ENCODE measurements around the gene KCNQ2.
A peak's percentile ranks its signal among the peaks of the same experiment; 100 is the strongest.

KCNQ2 gene

DNA sequence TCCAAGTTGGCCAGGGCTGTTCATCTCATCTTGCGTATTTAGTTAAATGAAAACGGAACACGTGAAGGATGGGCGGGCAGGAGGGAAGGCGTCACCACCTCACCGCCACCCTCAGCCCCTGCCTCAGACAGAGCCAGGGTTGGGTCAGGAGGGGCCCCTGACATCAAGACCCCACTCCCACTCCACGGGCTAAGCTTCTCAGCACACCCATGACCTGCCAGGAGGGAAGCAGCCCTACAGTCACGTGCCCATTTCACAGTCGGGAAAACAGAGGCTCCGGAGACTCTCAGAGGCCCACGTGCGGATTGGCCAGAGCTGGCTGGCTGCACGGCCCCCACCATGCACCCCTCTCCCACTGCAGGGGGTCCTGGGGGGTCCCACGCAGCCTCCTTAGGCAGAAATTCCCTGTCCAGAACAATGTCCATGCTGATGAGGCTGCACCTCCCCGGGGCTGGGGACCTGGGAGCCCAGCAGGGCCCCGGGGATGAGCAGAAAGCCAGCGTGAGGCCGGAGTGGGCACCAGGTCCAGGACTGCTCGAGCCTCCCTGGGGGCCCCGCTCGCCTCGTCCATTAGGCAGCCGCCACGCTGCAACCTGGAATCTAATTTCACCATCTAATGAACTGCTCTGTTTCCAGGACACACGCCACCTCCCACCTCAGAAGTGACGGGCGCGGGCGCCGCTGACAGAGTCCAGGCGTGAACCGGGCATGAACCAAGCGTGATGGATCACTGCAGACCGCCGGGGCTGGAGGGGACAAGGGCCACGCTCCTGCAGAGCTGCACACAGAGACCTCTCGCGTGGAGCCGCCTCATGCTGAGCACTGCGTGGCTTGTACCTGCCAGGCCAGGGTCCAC, 15.8 kb downstream of the KCNQ2 start (continued):
- TF ChIP-seq, protein P1, sequence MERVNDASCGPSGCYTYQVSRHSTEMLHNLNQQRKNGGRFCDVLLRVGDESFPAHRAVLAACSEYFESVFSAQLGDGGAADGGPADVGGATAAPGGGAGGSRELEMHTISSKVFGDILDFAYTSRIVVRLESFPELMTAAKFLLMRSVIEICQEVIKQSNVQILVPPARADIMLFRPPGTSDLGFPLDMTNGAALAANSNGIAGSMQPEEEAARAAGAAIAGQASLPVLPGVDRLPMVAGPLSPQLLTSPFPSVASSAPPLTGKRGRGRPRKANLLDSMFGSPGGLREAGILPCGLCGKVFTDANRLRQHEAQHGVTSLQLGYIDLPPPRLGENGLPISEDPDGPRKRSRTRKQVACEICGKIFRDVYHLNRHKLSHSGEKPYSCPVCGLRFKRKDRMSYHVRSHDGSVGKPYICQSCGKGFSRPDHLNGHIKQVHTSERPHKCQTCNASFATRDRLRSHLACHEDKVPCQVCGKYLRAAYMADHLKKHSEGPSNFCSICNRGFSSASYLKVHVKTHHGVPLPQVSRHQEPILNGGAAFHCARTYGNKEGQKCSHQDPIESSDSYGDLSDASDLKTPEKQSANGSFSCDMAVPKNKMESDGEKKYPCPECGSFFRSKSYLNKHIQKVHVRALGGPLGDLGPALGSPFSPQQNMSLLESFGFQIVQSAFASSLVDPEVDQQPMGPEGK (CRISPR knock-in tag; IDR thresholded peaks at IDR 0.05; ENCODE audit: borderline replicate concordance): no peak
- TF ChIP-seq ZFP30 (CRISPR knock-in tag; IDR thresholded peaks at IDR 0.05): no peak
- no peak for TF ChIP-seq PPARA (CRISPR knock-in tag; IDR thresholded peaks at IDR 0.05; ENCODE audit: borderline replicate concordance)
- no peak for TF ChIP-seq BACH2 (CRISPR knock-in tag; IDR thresholded peaks at IDR 0.05; ENCODE audit: borderline replicate concordance)
- peak; percentile 65; the same call in 1 of the 2 replicates for TF ChIP-seq ZNF565 (CRISPR knock-in tag; conservative IDR thresholded peaks at IDR 0.05; ENCODE audit: low read depth)
- no peak for TF ChIP-seq SNAI2 (CRISPR knock-in tag; IDR thresholded peaks at IDR 0.05)
- TF ChIP-seq TOX (CRISPR knock-in tag; IDR thresholded peaks at IDR 0.05; ENCODE audit: borderline replicate concordance): no peak

DNA sequence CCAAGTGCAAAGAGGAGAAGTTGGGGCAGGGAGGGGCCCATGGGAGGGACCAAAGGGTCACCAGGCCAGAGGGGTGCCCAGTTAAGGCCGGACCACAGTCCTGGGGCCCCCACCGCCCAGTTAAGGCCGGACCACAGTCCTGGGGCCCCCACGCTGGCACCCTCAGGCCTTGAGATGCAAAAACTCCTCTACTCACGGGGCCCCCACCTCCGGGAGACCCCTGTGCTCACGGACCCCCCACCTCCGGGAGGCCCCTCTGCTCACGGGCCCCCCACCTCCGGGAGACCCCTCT, 16.9 kb downstream of the KCNQ2 start:
- no peak for ATAC-seq
- no peak for TF ChIP-seq ISL1 (CRISPR knock-in tag; IDR thresholded peaks at IDR 0.05)
- no peak for TF ChIP-seq ZFP30 (CRISPR knock-in tag; IDR thresholded peaks at IDR 0.05)
- no peak for TF ChIP-seq PPARA (CRISPR knock-in tag; IDR thresholded peaks at IDR 0.05; ENCODE audit: borderline replicate concordance)
- no peak for TF ChIP-seq ZNF70 (CRISPR knock-in tag; IDR thresholded peaks at IDR 0.05)
- TF ChIP-seq SNAI2 (CRISPR knock-in tag; IDR thresholded peaks at IDR 0.05): no peak
- TF ChIP-seq, protein P2, sequence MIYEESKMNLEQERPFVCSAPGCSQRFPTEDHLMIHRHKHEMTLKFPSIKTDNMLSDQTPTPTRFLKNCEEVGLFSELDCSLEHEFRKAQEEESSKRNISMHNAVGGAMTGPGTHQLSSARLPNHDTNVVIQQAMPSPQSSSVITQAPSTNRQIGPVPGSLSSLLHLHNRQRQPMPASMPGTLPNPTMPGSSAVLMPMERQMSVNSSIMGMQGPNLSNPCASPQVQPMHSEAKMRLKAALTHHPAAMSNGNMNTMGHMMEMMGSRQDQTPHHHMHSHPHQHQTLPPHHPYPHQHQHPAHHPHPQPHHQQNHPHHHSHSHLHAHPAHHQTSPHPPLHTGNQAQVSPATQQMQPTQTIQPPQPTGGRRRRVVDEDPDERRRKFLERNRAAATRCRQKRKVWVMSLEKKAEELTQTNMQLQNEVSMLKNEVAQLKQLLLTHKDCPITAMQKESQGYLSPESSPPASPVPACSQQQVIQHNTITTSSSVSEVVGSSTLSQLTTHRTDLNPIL (CRISPR knock-in tag; IDR thresholded peaks at IDR 0.05; ENCODE audit: low read depth): no peak
- TF ChIP-seq, protein P3, sequence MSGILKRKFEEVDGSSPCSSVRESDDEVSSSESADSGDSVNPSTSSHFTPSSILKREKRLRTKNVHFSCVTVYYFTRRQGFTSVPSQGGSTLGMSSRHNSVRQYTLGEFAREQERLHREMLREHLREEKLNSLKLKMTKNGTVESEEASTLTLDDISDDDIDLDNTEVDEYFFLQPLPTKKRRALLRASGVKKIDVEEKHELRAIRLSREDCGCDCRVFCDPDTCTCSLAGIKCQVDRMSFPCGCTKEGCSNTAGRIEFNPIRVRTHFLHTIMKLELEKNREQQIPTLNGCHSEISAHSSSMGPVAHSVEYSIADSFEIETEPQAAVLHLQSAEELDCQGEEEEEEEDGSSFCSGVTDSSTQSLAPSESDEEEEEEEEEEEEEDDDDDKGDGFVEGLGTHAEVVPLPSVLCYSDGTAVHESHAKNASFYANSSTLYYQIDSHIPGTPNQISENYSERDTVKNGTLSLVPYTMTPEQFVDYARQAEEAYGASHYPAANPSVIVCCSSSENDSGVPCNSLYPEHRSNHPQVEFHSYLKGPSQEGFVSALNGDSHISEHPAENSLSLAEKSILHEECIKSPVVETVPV (CRISPR knock-in tag; IDR thresholded peaks at IDR 0.05): no peak
- no peak for TF ChIP-seq TCF4 (CRISPR knock-in tag; IDR thresholded peaks at IDR 0.05; ENCODE audit: borderline replicate concordance)
- TF ChIP-seq RARB (CRISPR knock-in tag; IDR thresholded peaks at IDR 0.05): no peak
- TF ChIP-seq ZNF8 (CRISPR knock-in tag; IDR thresholded peaks at IDR 0.05): no peak
- TF ChIP-seq, protein P1 (CRISPR knock-in tag; IDR thresholded peaks at IDR 0.05; ENCODE audit: borderline replicate concordance): no peak
- no peak for TF ChIP-seq OSR1 (CRISPR knock-in tag; IDR thresholded peaks at IDR 0.05)
- TF ChIP-seq GLIS3 (CRISPR knock-in tag; IDR thresholded peaks at IDR 0.05): no peak
- TF ChIP-seq, protein P4, sequence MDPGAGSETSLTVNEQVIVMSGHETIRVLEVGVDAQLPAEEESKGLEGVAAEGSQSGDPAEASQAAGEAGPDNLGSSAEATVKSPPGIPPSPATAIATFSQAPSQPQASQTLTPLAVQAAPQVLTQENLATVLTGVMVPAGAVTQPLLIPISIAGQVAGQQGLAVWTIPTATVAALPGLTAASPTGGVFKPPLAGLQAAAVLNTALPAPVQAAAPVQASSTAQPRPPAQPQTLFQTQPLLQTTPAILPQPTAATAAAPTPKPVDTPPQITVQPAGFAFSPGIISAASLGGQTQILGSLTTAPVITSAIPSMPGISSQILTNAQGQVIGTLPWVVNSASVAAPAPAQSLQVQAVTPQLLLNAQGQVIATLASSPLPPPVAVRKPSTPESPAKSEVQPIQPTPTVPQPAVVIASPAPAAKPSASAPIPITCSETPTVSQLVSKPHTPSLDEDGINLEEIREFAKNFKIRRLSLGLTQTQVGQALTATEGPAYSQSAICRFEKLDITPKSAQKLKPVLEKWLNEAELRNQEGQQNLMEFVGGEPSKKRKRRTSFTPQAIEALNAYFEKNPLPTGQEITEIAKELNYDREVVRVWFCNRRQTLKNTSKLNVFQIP (CRISPR knock-in tag; IDR thresholded peaks at IDR 0.05; ENCODE audit: borderline replicate concordance, low read depth): no peak
- TF ChIP-seq ESRRG (CRISPR knock-in tag; IDR thresholded peaks at IDR 0.05): no peak
- TF ChIP-seq ARNTL (CRISPR knock-in tag; IDR thresholded peaks at IDR 0.05; ENCODE audit: borderline replicate concordance, low read depth): no peak
- no peak for TF ChIP-seq CSDC2 (CRISPR knock-in tag; IDR thresholded peaks at IDR 0.05)

DNA sequence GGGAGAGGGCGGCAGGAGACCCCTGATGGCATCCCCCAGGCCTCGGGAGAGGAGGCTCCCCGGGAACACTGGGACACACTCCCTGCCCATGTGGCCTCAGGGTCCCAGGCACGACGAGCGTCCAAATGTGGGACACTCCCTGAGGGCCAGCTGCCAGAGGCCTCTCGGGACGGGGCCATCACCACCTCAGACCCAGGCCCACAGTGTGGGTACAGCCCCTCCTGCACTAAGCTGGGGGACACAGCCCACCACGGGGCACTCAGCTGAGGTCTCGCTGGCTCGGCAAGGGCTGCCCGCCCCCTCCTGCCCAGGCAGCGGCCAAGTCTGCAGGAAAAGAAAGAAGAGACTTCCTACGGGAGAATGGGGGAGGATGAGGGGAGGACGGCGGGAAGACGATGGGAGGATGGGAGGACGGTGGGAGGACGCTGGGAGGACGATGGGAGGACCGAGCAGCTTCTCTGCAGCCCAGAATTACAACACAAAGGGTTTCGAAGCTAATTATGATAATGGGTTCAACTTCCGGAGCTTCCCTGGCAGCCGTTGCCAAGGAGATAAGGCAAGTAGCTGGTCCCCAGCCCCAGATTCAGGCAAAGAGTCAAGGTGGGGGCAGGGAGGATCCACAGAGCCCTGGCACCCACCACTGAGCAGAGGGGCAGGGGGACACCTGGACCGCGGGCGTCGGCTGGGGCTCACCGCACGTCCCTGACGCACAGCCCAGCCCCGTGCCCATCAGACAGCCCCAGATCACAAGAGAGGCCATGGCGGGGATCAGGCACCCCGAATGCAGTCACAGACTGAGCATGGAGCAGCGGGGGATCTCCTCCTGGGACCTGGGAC, 17.5 kb downstream of the KCNQ2 start:
- ATAC-seq: no peak
- TF ChIP-seq RARB (CRISPR knock-in tag; IDR thresholded peaks at IDR 0.05): no peak
- TF ChIP-seq GLIS3 (CRISPR knock-in tag; IDR thresholded peaks at IDR 0.05): no peak
- TF ChIP-seq ZFP3 (CRISPR knock-in tag; IDR thresholded peaks at IDR 0.05): no peak
- TF ChIP-seq ZFP30 (CRISPR knock-in tag; IDR thresholded peaks at IDR 0.05): no peak
- TF ChIP-seq SNAI2 (CRISPR knock-in tag; IDR thresholded peaks at IDR 0.05): no peak
- no peak for TF ChIP-seq PPARA (CRISPR knock-in tag; IDR thresholded peaks at IDR 0.05; ENCODE audit: borderline replicate concordance)
- no peak for TF ChIP-seq OSR1 (CRISPR knock-in tag; IDR thresholded peaks at IDR 0.05)
- TF ChIP-seq BACH2 (CRISPR knock-in tag; IDR thresholded peaks at IDR 0.05; ENCODE audit: borderline replicate concordance): no peak
- TF ChIP-seq, protein P2 (CRISPR knock-in tag; IDR thresholded peaks at IDR 0.05; ENCODE audit: low read depth): no peak
- no peak; the same call in 1 of the 2 replicates for TF ChIP-seq ZNF70 (CRISPR knock-in tag; IDR thresholded peaks at IDR 0.05)
- no peak for TF ChIP-seq CSDC2 (CRISPR knock-in tag; IDR thresholded peaks at IDR 0.05)
- TF ChIP-seq TOX (CRISPR knock-in tag; IDR thresholded peaks at IDR 0.05; ENCODE audit: borderline replicate concordance): no peak
- TF ChIP-seq, protein P5, sequence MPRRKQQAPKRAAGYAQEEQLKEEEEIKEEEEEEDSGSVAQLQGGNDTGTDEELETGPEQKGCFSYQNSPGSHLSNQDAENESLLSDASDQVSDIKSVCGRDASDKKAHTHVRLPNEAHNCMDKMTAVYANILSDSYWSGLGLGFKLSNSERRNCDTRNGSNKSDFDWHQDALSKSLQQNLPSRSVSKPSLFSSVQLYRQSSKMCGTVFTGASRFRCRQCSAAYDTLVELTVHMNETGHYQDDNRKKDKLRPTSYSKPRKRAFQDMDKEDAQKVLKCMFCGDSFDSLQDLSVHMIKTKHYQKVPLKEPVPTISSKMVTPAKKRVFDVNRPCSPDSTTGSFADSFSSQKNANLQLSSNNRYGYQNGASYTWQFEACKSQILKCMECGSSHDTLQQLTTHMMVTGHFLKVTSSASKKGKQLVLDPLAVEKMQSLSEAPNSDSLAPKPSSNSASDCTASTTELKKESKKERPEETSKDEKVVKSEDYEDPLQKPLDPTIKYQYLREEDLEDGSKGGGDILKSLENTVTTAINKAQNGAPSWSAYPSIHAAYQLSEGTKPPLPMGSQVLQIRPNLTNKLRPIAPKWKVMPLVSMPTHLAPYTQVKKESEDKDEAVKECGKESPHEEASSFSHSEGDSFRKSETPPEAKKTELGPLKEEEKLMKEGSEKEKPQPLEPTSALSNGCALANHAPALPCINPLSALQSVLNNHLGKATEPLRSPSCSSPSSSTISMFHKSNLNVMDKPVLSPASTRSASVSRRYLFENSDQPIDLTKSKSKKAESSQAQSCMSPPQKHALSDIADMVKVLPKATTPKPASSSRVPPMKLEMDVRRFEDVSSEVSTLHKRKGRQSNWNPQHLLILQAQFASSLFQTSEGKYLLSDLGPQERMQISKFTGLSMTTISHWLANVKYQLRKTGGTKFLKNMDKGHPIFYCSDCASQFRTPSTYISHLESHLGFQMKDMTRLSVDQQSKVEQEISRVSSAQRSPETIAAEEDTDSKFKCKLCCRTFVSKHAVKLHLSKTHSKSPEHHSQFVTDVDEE (CRISPR knock-in tag; IDR thresholded peaks at IDR 0.05): no peak

Measured in SK-N-SH treated with all-trans-retinoic acid at 6 μM for 48 hours (cell line).